Tibial artery (tissue), 4 donors: ENCODE measurements around the gene TMEM266.

Experiments used
- DNase-seq, 2 donors: peaks; one replicate each; pipeline ENCODE4 v3.0.0-alpha.2; 2019
- H3K27ac ChIP-seq, 2 donors: fragments of 200-600 bp; sonication (generic) in 1 of 2; 1 replicate in 1 of 2; 2 replicates in 1 of 2; pipeline ENCODE4 v1.5.1; 2018 to 2019; ENCODE audit warnings: mild to moderate bottlenecking in 1 of 2
- H3K27me3 ChIP-seq, 2 donors: fragments of 200-600 bp; sonication (generic) in 1 of 2; one replicate each; pipeline versions ENCODE4 v1.5.1 to v1.6.0; 2016 to 2019
- H3K36me3 ChIP-seq, 3 donors: fragments of 200-600 bp; sonication (generic) in 2 of 3; one replicate each; pipeline ENCODE4 v1.5.1; 2016 to 2019; ENCODE audit warnings: mild to moderate bottlenecking in 2 of 3
- H3K4me1 ChIP-seq, 4 donors: fragments of 200-600 bp; sonication (generic) in 2 of 4; 1 replicate in 3 of 4; 2 replicates in 1 of 4; pipeline ENCODE4 v1.5.1; 2016 to 2019
- H3K4me3 ChIP-seq, 2 donors: fragments of 200-600 bp; sonication (generic) in 1 of 2; 1 replicate in 1 of 2; 2 replicates in 1 of 2; pipeline ENCODE4 v1.5.1; 2018 to 2019; ENCODE audit warnings: mild to moderate bottlenecking in 2 of 2
- H3K9me3 ChIP-seq, 3 donors: fragments of 200-600 bp; sonication (generic) in 1 of 3; one replicate each; pipeline ENCODE4 v1.5.1; 2016 to 2019
- intact Hi-C: fragments of 100-400 bp; cut with DNase I; formaldehyde crosslinking; loops from one replicate; pipeline ENCODE4 v1.15.0; 2023; ENCODE audit warnings: low total_unique reads
- TF ChIP-seq, protein P1 (sequence below), 2 experiments: fragments of 200-600 bp in 1 of 2; fragments of 450-650 bp in 1 of 2; IDR thresholded peaks; one replicate each; pipeline ENCODE4 v1.5.1; 2017 to 2019; ENCODE audit warnings: antibody characterized with exemption in 2 of 2, mild to moderate bottlenecking in 1 of 2, moderate library complexity in 1 of 2

The TMEM266 gene

DNA sequence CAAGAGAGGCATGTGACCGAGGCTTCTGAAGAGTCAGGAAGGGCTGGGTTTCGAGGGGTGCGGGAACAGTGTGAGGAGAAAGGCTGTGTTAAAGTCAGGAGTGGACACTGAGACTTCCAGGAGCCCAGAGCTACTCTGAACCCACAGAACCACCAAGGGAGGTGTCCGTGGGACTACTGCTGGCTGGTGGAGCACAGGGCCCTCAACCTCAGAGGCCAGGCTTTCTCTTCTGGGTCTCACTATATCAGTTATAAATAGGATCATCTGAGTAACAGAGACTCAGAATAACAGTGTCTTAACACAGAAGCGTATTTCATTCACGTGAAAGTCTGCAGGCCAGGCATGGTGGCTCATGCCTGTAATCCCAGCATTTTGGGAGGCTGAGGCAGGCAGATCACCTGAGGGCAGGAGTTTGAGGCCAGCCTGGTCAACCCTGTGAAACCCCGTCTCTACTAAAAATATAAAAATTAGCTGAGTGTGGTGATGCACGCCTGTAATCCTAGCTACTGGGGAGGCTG lies 113.6 kb downstream of the TMEM266 start:
- Histone ChIP-seq H3K9me3 (no peaks in the 10 kb centered on the region), H3K27me3 (peaks cover 0 to 1% of the 10 kb centered on the region in 2 donors), H3K4me1 (peaks cover 0 to 29% (median 11%) of the 10 kb centered on the region in 4 donors), H3K4me3 (no peak overlapping the region), H3K36me3 (no peaks in the 10 kb centered on the region), H3K27ac (no peak overlapping the region)
- intact Hi-C loops = no loop called here
- TF ChIP-seq, protein P1, sequence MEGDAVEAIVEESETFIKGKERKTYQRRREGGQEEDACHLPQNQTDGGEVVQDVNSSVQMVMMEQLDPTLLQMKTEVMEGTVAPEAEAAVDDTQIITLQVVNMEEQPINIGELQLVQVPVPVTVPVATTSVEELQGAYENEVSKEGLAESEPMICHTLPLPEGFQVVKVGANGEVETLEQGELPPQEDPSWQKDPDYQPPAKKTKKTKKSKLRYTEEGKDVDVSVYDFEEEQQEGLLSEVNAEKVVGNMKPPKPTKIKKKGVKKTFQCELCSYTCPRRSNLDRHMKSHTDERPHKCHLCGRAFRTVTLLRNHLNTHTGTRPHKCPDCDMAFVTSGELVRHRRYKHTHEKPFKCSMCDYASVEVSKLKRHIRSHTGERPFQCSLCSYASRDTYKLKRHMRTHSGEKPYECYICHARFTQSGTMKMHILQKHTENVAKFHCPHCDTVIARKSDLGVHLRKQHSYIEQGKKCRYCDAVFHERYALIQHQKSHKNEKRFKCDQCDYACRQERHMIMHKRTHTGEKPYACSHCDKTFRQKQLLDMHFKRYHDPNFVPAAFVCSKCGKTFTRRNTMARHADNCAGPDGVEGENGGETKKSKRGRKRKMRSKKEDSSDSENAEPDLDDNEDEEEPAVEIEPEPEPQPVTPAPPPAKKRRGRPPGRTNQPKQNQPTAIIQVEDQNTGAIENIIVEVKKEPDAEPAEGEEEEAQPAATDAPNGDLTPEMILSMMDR (IDR thresholded peaks at IDR 0.05) = no peak
- no peak for DNase-seq

DNA sequence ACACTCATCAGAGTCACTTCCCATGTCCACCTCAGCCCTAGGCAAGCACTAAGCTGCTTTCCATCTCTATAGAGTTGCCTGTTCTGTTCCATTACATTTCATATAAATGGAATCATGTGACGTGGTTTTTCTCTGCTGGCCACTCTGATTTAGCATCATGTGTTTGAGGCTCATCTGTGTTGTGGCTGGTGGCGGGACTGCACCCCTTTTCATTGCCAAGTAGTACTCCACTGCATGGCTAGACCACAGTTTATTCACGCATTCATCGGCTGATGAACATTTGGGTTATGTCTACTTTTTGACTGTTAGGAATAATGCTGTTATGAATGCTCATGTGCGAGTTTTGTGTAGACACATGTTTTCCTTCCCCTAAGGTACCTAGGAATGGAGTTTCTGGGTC lies 114.9 kb downstream of the TMEM266 start:
- TF ChIP-seq, protein P1 (IDR thresholded peaks at IDR 0.05) = no peak
- Histone ChIP-seq H3K36me3 (no peaks in the 10 kb centered on the region), H3K4me3 (no peak overlapping the region), H3K4me1 (peaks cover 0 to 35% (median 13%) of the 10 kb centered on the region in 4 donors), H3K9me3 (no peaks in the 10 kb centered on the region), H3K27me3 (peaks cover 0 to 10% of the 10 kb centered on the region in 2 donors), H3K27ac (no peak overlapping the region)
- DNase-seq = no peak
- intact Hi-C loops = no loop called here

DNA sequence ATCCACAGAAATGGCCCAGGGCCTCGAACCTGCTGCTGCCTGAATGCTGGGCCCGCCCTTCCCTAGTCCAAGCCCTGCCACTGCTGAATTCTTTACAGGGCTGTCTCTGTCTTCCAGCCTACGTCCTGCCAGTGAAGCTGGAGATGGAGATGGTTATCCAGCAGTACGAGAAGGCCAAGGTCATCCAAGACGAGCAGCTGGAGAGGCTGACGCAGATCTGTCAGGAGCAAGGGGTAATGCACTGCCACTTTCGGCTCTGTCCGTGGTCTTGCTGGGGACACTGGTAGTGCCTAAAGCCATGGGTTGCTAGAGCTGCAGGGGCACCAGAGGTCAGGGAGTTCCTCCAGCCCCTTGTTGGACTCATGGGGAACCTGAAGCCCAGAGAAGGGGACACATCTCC lies 115.7 kb downstream of the TMEM266 start:
- no peak for DNase-seq
- intact Hi-C loops = no loop called here
- TF ChIP-seq, protein P1 (IDR thresholded peaks at IDR 0.05) = no peak

DNA sequence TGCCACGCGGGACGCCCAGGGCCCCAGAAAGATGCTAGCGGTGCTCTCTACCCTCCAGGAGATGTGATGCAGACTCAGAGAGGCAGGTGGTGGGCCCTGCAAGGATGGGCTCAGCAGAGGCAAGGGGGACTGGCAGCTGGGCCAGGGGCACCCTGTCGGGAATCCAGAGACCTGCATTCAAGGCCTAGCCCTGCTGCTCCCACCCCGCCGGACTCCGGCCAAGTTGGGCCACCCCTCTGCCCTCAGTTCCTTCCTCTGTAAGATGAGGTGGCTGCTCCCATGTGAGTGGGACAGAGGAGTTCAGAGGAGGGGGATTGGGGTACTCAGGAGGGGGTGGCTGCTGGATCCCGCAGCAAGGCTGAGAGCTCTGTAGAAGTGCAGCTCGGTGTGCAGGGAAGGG lies 116.3 kb downstream of the TMEM266 start:
- Histone ChIP-seq H3K4me1 (peaks cover 0 to 23% (median 12%) of the 10 kb centered on the region in 4 donors), H3K36me3 (no peaks in the 10 kb centered on the region), H3K27me3 (peaks cover 0 to 22% of the 10 kb centered on the region in 2 donors), H3K4me3 (no peak overlapping the region), H3K9me3 (no peaks in the 10 kb centered on the region), H3K27ac (no peak overlapping the region)
- TF ChIP-seq, protein P1 (IDR thresholded peaks at IDR 0.05) = no peak
- intact Hi-C loops = no loop called here
- DNase-seq = no peak

More for the DNA sequence above, 115.7 kb downstream of the TMEM266 start:
- peaks cover 0 to 27% (median 12%) of the 10 kb centered on the region in 4 donors for H3K4me1 ChIP-seq
- no peak overlapping the region for H3K4me3 ChIP-seq
- H3K9me3 ChIP-seq = no peaks in the 10 kb centered on the region
- H3K36me3 ChIP-seq = no peaks in the 10 kb centered on the region
- H3K27me3 ChIP-seq = peaks cover 0 to 17% of the 10 kb centered on the region in 2 donors
- H3K27ac ChIP-seq = no peak overlapping the region

DNA sequence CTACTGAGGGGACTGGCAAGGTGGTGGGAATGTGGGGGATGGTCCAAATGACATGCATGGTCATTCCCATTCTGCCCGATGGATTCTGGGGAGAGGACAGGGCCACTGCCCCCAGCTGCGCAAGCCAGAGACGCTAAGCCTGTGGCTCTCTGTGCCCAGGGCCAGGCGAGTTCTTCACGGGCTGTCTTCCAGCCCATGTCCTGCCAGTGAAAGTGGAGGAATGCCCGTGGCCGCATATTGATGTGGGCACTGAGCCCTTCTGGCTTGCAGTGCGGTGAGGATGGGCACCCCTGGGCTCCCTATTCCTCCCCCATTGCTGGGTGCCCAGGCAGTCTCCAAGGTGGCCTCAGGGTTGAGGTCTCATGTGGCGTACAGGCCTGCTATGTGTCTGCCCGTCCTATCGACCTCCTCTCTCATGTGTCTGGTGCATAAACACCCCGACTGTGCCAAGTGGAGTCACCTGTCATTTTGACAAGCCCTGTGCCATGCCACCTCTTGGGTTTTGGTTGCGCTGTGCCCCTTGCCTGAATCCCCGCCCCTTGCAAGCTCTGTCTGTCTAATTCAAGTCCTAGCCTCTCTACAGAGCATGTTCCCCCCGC lies 116.8 kb downstream of the TMEM266 start:
- peaks cover 0 to 23% (median 12%) of the 10 kb centered on the region in 4 donors for H3K4me1 ChIP-seq
- no peak overlapping the region for H3K4me3 ChIP-seq
- peaks cover 0 to 27% of the 10 kb centered on the region in 2 donors for H3K27me3 ChIP-seq
- intact Hi-C loops = no loop called here
- H3K27ac ChIP-seq = no peak overlapping the region
- H3K36me3 ChIP-seq = no peaks in the 10 kb centered on the region
- no peaks in the 10 kb centered on the region for H3K9me3 ChIP-seq
- TF ChIP-seq, protein P1 (IDR thresholded peaks at IDR 0.05) = no peak
- no peak for DNase-seq
